Measurements from ENCODE around the gene WSCD2. TPM values are rescaled to one million over a fixed set of nuclear protein-coding genes. Genes with fewer than 3 reads are reported as not detected.
A peak's percentile ranks its signal among the peaks of the same experiment; 100 is the strongest.

WSCD2 gene
- polyA plus RNA-seq, 3 donors from 2014 or later, result not detected

DNA sequence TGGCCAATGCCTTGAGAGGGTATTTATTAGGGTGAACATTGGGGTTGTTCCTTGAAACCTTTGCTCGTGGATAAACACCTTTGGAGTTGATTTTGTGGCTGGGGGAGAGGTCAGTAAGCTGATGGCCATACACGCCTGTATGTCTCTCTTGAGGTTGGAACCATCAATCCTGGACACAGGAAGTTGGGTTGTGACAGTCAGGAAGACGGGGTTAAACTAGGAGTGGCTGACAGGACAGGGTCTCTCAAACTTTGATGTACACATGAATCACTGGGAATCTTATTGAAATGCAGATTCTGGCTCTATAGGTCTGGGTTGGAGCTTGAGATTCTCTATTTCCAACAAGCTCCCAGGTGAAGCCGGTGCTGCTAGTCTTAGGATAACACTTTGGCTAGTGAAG lies 12.8 kb upstream of the WSCD2 start:
- Mint-ChIP-seq H3K4me1 (peaks cover 11% of the 10 kb centered on the region in 2 donors), H3K27me3 (ENCODE audit: low read depth in 3 of 3) (peaks cover 2 to 15% (median 2%) of the 10 kb centered on the region in 3 donors), H3K27ac (no peak overlapping the region), H3K4me3 (no peak overlapping the region), H3K9me3 (no peaks in the 10 kb centered on the region), H3K36me3 (no peaks in the 10 kb centered on the region)
- DNase-seq, result no peak

DNA sequence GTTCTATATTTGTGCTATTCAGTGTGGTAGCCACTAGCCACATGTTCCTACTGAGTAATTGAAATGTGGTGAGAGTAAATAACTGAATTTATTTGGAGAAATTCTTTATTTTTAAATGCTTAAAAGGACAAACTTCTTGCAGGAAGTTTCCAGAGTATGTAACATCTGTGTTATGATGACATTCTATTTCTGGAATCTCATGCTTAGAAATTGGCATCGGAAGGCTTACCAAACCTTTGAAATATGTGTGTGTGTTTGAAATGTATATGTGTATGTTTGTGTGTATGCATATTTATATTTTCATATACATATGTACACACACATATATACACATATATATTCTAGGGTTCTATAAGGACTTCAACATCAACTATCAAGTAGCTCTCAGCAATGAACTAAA lies 12.4 kb upstream of the WSCD2 start:
- H3K27ac Mint-ChIP-seq, result no peak overlapping the region
- peaks cover 1 to 15% (median 2%) of the 10 kb centered on the region in 3 donors for H3K27me3 Mint-ChIP-seq (ENCODE audit: low read depth in 3 of 3)
- no peak overlapping the region for H3K4me3 Mint-ChIP-seq

DNA sequence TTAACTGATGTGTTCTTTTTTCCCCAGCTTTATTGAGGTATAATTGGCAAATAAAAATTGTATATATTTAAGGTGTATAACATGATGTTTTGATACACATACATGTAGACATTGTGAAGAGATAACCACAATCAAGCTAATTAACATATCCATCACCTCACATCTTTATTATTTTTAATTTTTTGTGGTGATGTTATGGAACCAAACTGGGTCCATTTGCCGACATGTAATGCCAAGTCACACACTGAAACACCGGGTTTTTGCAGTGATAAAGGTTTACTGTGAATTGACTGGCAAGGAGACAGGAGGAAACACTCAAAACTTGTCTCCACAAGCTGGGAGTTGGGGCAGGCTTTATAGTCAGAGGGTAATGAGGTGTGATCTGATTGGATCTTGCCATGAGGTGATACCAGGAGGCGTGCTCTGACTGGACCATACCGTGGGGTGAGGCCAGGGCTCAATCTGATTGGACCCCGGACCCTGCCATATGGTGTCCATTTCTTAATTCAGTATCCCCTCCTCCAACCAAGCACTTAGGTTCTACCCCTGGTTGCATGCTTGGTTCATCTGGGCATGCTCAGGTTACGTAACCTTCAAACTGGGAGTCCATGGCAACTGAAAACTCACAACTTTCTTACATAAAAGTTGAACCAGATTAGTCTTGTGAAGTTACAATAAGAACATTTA lies 11.8 kb upstream of the WSCD2 start:
- Mint-ChIP-seq H3K36me3 (no peaks in the 10 kb centered on the region), H3K27ac (no peak overlapping the region), H3K9me3 (no peaks in the 10 kb centered on the region), H3K4me1 (peaks cover 11% of the 10 kb centered on the region in 2 donors), H3K27me3 (ENCODE audit: low read depth in 3 of 3) (peaks cover 0 to 11% (median 2%) of the 10 kb centered on the region in 3 donors), H3K4me3 (no peak overlapping the region)
- DNase-seq, result no peak

More for the DNA sequence above, 12.4 kb upstream of the WSCD2 start:
- H3K4me1 Mint-ChIP-seq, result peaks cover 11% of the 10 kb centered on the region in 2 donors
- no peaks in the 10 kb centered on the region for H3K9me3 Mint-ChIP-seq
- no peaks in the 10 kb centered on the region for H3K36me3 Mint-ChIP-seq
- no peak for DNase-seq

DNA sequence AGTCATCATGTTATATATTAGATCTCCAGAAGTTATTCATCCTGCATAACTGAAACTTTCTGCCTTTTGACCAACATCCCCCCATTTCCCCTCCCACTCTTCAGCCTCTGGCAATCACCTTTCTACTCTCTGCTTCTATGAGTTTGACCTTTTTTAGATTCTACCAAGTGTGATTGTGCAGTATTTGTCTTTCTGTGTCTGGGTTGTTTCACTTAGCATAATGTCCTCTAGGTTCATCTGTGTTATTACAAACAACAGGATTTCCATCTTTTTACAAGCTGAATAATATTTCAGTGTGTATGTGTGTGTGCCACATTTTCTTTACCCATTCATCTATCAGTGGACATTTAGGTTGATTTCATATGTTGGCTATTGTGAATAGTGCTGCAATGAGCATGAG lies 11.2 kb upstream of the WSCD2 start:
- Mint-ChIP-seq H3K36me3 (no peaks in the 10 kb centered on the region), H3K4me3 (no peak overlapping the region), H3K27me3 (ENCODE audit: low read depth in 3 of 3) (peaks cover 0 to 14% (median 2%) of the 10 kb centered on the region in 3 donors), H3K27ac (no peak overlapping the region), H3K4me1 (peaks cover 11% of the 10 kb centered on the region in 2 donors), H3K9me3 (no peaks in the 10 kb centered on the region)
- no peak for DNase-seq

DNA sequence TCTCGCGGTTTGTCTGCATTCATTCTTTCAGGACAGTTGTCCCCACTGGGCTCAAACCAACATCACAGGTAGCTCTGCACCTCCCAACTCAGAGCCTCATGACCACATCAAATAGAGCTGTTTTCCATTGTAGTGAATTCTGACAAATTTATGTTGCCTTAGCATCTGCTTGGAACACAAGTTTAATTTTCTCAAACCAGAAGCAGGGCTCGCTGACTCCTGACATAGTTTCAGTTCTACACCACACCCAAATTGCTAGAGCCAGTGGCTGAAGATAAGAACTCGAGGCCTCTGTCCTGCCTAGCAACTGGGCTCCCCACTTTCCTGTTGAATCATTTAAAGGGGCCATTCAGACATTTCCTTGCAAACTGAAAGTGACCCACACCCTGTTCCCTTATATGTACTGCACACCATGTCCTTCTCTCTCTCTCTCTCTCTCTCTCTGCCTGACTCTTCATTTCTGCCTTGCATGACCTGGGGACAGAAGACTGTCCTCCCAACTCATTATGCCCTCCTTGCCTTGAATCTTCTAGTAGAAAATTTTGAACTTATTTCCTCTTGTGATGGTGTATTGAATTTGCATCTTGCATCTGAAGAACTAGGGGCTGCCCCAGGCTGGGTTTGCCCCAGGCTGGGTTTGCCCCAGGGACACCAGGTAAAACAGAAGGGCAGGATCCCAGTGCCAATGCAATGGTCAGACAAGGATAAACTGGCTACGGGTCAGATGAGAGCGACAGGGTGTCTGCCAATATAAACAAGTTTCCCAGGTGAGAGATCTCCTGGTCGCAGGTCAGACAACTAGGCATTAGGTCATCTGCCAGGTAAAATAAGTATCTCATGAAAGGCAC lies 9.7 kb upstream of the WSCD2 start:
- peaks cover 2 to 16% (median 2%) of the 10 kb centered on the region in 3 donors for H3K27me3 Mint-ChIP-seq (ENCODE audit: low read depth in 3 of 3)
- peak in 2 of 3 donors; percentile 4 to 9 for DNase-seq
- H3K4me3 Mint-ChIP-seq, result peak overlapping the region in 1 of 5 donors; percentile 40
- no peaks in the 10 kb centered on the region for H3K36me3 Mint-ChIP-seq
- no peaks in the 10 kb centered on the region for H3K9me3 Mint-ChIP-seq
- peaks cover 11% of the 10 kb centered on the region in 2 donors for H3K4me1 Mint-ChIP-seq
- peak overlapping the region in 2 of 6 donors; percentile 29 to 52 for H3K27ac Mint-ChIP-seq

DNA sequence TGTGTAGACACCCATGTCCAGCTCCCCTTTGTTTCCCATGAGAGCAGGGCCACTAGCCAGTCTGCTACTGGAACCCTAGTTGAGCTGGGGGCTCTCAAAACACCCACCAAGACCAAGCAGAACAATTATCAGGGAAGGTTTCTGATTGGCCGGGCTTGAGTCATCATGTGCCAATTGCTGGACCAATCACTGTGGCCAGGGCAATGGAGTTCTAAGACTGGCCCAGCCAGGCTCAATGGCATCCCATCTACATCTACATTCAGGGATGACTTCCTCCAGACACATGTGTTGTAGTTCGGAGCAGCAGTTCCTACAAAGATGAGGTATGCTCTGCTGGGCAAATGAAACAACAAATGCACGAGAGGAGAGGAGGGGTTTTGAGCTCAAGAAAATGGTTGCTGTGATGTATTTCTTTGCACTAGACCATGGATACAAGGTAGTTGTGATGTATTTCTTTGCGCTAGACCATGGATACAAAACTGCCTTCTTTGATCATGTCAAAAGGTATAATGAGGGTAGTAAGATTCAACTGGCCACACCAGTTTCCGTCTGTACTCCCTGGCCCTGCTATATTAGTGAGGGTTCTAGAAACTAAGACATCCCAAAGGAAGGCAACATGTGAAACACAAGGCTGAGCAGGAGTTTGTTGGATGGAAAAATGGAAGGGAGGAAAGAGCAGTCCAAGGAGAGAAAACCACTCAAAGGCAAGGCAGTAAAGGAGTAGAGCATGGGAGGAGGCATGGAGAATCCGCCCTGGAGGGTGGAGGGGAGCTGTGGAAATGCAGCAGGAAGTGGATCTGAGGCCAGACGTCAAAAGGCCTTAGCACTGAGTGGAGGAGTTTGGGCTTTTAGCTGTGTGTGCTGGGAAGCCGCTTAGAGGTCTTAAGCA lies 8.9 kb upstream of the WSCD2 start:
- no peak for DNase-seq
- Mint-ChIP-seq H3K27ac (no peak overlapping the region), H3K36me3 (no peaks in the 10 kb centered on the region), H3K4me3 (no peak overlapping the region), H3K4me1 (peaks cover 9 to 11% of the 10 kb centered on the region in 2 donors), H3K27me3 (ENCODE audit: low read depth in 3 of 3) (peaks cover 2 to 16% (median 5%) of the 10 kb centered on the region in 3 donors), H3K9me3 (no peaks in the 10 kb centered on the region)

DNA sequence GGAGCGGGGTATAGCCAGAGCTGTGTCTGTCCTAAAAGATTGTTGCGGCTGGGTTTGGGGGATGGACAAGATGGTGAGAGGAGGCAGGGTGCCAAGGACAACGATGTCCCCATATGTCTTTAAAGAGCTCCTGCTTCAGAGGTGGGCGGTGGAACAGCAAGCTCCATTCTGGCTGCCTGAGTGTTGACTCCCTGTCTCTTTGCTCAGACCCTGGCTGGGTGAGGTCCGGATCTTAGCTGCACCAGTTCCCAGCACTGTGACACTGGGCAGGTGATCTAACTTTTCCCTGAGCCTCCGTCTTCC lies 8.3 kb upstream of the WSCD2 start:
- H3K27me3 Mint-ChIP-seq (ENCODE audit: low read depth in 3 of 3), result peaks cover 4 to 10% (median 9%) of the 10 kb centered on the region in 3 donors
- H3K36me3 Mint-ChIP-seq, result no peaks in the 10 kb centered on the region
- no peak overlapping the region for H3K27ac Mint-ChIP-seq
- no peaks in the 10 kb centered on the region for H3K9me3 Mint-ChIP-seq
- no peak for DNase-seq
- no peak overlapping the region for H3K4me3 Mint-ChIP-seq
- H3K4me1 Mint-ChIP-seq, result peaks cover 9 to 11% of the 10 kb centered on the region in 2 donors

DNA sequence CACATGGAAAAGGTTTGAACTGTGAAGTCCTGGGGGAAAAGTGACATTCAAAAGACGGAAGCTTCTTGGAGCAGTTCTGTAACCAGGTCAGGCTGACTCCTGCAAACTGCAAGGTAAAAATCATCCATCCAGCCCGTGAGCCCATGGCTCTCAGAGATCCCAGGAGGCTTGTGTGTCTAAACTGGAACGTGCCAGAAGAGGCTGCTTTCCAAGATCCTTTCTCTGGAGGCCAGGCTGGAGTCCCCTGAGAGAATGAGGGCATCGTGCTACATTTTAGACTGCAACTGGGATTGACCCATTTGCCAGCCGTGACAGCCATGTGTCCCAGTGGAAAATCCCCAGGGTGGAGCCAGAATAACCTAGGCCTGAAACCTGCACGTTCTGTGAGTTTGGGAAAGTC lies 7.8 kb upstream of the WSCD2 start:
- peaks cover 4 to 13% (median 11%) of the 10 kb centered on the region in 3 donors for H3K27me3 Mint-ChIP-seq (ENCODE audit: low read depth in 3 of 3)
- no peak for DNase-seq
- no peak overlapping the region for H3K4me3 Mint-ChIP-seq
- no peak overlapping the region for H3K27ac Mint-ChIP-seq
- peaks cover 9 to 11% of the 10 kb centered on the region in 2 donors for H3K4me1 Mint-ChIP-seq
- no peaks in the 10 kb centered on the region for H3K36me3 Mint-ChIP-seq
- no peaks in the 10 kb centered on the region for H3K9me3 Mint-ChIP-seq

DNA sequence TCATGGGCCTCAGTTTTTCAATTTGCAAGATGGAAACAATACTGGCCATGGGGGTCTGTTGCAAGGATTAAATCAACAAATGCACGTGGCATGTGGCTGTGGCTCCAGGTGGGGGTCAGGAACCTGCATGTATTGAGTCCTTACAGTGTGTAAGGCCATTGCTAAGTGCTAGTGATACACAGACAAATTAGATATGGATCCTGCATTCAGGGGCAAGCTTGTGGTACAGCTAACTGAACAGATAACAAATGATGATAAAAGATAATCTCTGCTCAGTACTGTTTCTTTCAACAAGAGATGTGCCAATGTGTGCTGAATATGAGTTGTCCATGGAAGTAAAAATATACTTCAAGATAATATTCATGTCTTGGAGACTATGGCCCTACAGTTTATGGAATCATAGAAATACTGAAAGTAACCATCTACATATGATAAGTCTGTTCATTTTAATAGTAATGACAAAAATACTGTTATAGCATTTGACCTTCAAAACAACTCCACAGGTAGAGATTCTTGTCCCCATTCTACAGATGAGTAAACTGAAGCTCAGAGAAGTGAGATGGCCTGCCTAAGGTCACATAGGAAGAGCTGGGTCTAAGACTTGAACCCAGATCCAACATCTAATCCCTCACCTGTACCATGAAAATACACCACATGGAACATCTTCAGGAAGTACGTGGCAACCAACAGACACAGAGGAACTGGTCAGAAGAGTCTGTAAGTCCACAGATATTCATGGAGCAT lies 7.2 kb upstream of the WSCD2 start:
- Mint-ChIP-seq H3K9me3 (no peaks in the 10 kb centered on the region), H3K27ac (no peak overlapping the region), H3K4me1 (peaks cover 9 to 11% of the 10 kb centered on the region in 2 donors), H3K36me3 (no peaks in the 10 kb centered on the region), H3K27me3 (ENCODE audit: low read depth in 3 of 3) (peaks cover 4 to 16% (median 14%) of the 10 kb centered on the region in 3 donors), H3K4me3 (no peak overlapping the region)
- no peak for DNase-seq

DNA sequence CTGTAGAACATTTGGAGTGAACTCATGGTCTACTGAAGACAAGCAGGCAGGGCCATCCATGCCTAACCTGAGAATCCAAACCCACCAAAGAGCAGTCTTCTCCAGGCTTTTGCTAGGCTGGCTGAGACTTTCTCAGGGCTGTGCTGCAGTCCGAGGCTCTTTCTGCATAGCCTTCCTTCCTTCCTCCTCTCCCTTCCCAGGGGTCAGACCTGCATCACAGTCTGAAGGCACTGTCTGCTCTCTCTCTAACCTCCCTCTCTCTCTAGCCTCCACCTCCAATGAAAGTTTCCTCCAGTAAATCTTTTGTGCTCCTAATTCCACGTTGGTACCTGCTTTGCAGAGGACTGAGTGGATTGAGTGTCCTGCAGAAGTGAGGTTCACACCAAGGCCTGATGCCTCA lies 6.4 kb upstream of the WSCD2 start:
- Mint-ChIP-seq H3K4me3 (no peak overlapping the region), H3K27ac (no peak overlapping the region), H3K36me3 (no peaks in the 10 kb centered on the region), H3K9me3 (no peaks in the 10 kb centered on the region), H3K27me3 (ENCODE audit: low read depth in 3 of 3) (peaks cover 6 to 23% (median 18%) of the 10 kb centered on the region in 3 donors), H3K4me1 (peaks cover 9 to 11% of the 10 kb centered on the region in 2 donors)
- DNase-seq, result no peak

DNA sequence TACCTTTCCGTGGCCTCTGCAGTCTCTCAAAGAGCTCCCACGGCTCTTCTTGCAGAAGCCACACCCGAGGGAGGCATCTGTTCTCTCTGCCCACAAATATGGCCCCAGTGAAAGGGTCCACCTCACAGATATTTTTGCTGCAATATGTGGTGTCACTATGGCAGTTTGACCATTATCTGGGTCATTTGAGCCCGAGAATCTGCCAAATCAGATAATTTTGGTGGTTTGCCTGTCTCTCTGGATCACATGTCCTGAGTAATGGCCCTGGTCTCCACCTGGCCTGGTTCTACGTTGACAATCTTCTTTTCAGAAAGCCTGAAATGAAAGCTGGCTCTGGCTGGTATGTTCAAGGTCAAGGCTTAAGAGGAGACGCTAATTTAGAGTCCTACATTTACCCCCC lies 5.7 kb upstream of the WSCD2 start:
- no peak overlapping the region for H3K27ac Mint-ChIP-seq
- DNase-seq, result no peak
- peaks cover 8 to 25% (median 18%) of the 10 kb centered on the region in 3 donors for H3K27me3 Mint-ChIP-seq (ENCODE audit: low read depth in 3 of 3)
- H3K4me3 Mint-ChIP-seq, result no peak overlapping the region
- H3K4me1 Mint-ChIP-seq, result peaks cover 10 to 12% of the 10 kb centered on the region in 2 donors
- no peaks in the 10 kb centered on the region for H3K36me3 Mint-ChIP-seq
- H3K9me3 Mint-ChIP-seq, result no peaks in the 10 kb centered on the region

DNA sequence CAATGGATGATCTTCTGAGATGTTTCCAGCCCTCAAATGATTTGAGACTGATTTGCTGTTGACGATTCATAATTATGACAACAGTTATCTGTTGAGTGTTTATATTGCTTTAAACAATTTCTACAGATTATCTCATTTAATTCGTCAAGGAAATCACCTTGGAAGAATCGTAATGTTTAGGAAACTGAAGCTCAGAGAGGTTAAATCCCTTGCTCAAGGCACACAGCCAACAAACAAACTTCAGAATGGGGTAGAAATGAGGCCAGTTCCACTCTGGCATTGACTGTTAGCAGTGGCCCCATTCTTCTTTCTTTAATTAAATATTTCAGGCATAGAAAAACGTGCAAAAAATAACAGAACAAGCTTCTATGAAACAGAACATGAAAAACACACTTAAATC lies 4.0 kb upstream of the WSCD2 start:
- H3K4me3 Mint-ChIP-seq, result no peak overlapping the region
- no peak overlapping the region for H3K27ac Mint-ChIP-seq
- H3K27me3 Mint-ChIP-seq (ENCODE audit: low read depth in 3 of 3), result peaks cover 8 to 29% (median 19%) of the 10 kb centered on the region in 3 donors
- H3K4me1 Mint-ChIP-seq, result peaks cover 6 to 7% of the 10 kb centered on the region in 2 donors
- no peaks in the 10 kb centered on the region for H3K9me3 Mint-ChIP-seq
- no peak for DNase-seq
- H3K36me3 Mint-ChIP-seq, result no peaks in the 10 kb centered on the region

DNA sequence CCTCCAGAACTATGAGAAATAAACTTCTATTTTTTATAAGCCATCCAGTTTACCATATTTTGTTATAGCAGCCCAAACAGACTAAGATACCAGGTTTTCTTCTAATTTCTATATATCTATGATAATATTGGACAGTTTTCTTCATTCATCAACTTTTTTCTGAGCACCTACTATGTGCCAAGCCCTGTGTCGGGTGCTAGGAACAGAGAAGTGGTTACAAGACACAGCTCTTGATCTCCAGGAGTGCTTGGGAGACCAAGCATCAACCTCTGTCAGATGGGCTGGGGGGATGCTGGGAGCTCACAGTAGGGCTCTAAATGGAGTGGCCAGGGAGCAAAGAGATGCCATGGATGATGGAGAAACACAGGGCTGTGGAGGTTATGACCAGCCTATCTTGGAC lies 2.9 kb upstream of the WSCD2 start:
- Mint-ChIP-seq H3K27me3 (ENCODE audit: low read depth in 3 of 3) (peaks cover 8 to 29% (median 21%) of the 10 kb centered on the region in 3 donors), H3K4me3 (no peak overlapping the region), H3K27ac (no peak overlapping the region), H3K4me1 (peaks cover 9 to 12% of the 10 kb centered on the region in 2 donors), H3K9me3 (no peaks in the 10 kb centered on the region), H3K36me3 (no peaks in the 10 kb centered on the region)
- no peak for DNase-seq

Data from immature natural killer cell (primary cell).